Activated B cell treated with CpG ODN at 0.5 μM for 24 hours (primary cell): ENCODE measurements around the gene CNN2. TPM values are rescaled to one million over a fixed set of nuclear protein-coding genes. Genes with fewer than 3 reads are reported as not detected.
A peak's percentile ranks its signal among the peaks of the same experiment; 100 is the strongest.

Experiments used
- ATAC-seq: fragments of 200-7000 bp; cut with Tn5 transposase; one replicate; pipeline ENCODE4 v1.10.0; 2021; ENCODE audit warnings: low read depth, mild to moderate bottlenecking, moderate library complexity
- CTCF ChIA-PET: fragments of 350-600 bp; sonication (Branson Sonifier 250); formaldehyde crosslinking; loops from one replicate; lab custom pipeline; 2021; ENCODE audit warnings: antibody characterized with exemption; lab: Charles Lee
- POLR2A ChIA-PET: fragments of 350-600 bp; sonication (Branson Sonifier 250); formaldehyde crosslinking; loops from one replicate; lab custom pipeline; 2021; ENCODE audit warnings: antibody characterized with exemption; lab: Charles Lee
- DNase-seq: peaks from one replicate; pipeline ENCODE4 v3.0.0; 2022
- H3K27ac Mint-ChIP-seq: one replicate; pipeline ENCODE4 v1.8.0; 2020; ENCODE audit warnings: mixed read lengths
- H3K27me3 Mint-ChIP-seq: one replicate; pipeline ENCODE4 v1.8.0; 2021; ENCODE audit warnings: mixed read lengths
- H3K36me3 Mint-ChIP-seq: one replicate; pipeline ENCODE4 v1.8.0; 2021; ENCODE audit warnings: low read depth, mixed read lengths
- H3K4me1 Mint-ChIP-seq: one replicate; pipeline ENCODE4 v1.8.0; 2021; ENCODE audit warnings: mixed read lengths
- H3K4me3 Mint-ChIP-seq: one replicate; pipeline ENCODE4 v1.8.0; 2020; ENCODE audit warnings: mild to moderate bottlenecking, mixed read lengths
- H3K9me3 Mint-ChIP-seq: one replicate; pipeline ENCODE4 v1.8.0; 2020; ENCODE audit warnings: mixed read lengths
- intact Hi-C: fragments of 100-400 bp; cut with micrococcal nuclease; formaldehyde crosslinking; loops from one replicate; pipeline ENCODE4 v1.15.1; 2024
- total RNA-seq: library from RNA; stranded (reverse); gene quantifications from 2 replicates; pipeline ENCODE4 v1.2.3, GENCODE V29; 2022
- TF ChIP-seq, protein P1 (sequence below): fragments of 200-600 bp; IDR thresholded peaks from one replicate; pipeline ENCODE4 v1.8.0; 2022; ENCODE audit warnings: antibody characterized with exemption, mild to moderate bottlenecking

The CNN2 gene
- total RNA-seq, 1 donor from 2014 or later = 352 TPM

DNA sequence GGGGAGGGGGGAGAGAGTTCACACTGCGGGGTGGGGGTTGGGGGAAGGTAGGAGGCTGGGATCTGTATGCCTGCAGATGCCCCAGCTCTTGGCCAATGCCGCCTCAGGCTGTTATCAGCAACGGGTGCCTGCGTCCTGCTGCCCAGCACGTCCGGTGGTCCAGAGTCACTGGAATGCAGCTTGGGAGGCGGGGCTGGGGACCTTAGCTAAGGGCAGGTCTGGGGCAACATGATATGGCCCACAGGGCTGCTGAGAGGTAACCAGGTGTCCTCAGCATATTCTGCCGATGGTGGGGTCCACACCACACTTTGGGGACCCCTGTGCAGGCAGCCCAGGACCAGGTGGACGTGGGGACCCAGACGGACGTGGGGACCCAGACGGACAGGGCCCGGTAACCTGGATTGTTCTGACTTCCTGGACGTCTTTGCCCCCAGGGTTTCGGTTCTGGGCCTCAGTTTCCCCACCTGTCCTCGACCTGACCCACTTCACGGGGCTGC is 39.9 kb downstream of the CNN2 start:
- no peak overlapping the region for H3K27ac Mint-ChIP-seq
- ATAC-seq (no peak), DNase-seq (no peak)
- H3K36me3 Mint-ChIP-seq = peaks cover 23% of the 10 kb centered on the region
- ChIA-PET POLR2A (interaction anchor here (0.6 to 5.3 kb wide), 19 partner anchors 9 to 527 kb away, joined by 3 to 140 read pairs (median 20); partner anchors contain the start of genes ABCA7, CIRBP, CNN2 and GPX4), CTCF (interaction anchor here (0.5 to 2.7 kb wide), 9 partner anchors 8 to 307 kb away, joined by 3 to 9 read pairs (median 3); no protein-coding TSS in a partner anchor)
- no peaks in the 10 kb centered on the region for H3K27me3 Mint-ChIP-seq
- TF ChIP-seq, protein P1, sequence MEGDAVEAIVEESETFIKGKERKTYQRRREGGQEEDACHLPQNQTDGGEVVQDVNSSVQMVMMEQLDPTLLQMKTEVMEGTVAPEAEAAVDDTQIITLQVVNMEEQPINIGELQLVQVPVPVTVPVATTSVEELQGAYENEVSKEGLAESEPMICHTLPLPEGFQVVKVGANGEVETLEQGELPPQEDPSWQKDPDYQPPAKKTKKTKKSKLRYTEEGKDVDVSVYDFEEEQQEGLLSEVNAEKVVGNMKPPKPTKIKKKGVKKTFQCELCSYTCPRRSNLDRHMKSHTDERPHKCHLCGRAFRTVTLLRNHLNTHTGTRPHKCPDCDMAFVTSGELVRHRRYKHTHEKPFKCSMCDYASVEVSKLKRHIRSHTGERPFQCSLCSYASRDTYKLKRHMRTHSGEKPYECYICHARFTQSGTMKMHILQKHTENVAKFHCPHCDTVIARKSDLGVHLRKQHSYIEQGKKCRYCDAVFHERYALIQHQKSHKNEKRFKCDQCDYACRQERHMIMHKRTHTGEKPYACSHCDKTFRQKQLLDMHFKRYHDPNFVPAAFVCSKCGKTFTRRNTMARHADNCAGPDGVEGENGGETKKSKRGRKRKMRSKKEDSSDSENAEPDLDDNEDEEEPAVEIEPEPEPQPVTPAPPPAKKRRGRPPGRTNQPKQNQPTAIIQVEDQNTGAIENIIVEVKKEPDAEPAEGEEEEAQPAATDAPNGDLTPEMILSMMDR = no peak
- peaks cover 39% of the 10 kb centered on the region for H3K4me1 Mint-ChIP-seq
- intact Hi-C loops = loop anchor here (2.0 to 5.0 kb wide), 2 partner anchors 27 to 126 kb away; no protein-coding TSS in a partner anchor
- no peaks in the 10 kb centered on the region for H3K9me3 Mint-ChIP-seq
- peak overlapping the region; percentile 77 for H3K4me3 Mint-ChIP-seq

DNA sequence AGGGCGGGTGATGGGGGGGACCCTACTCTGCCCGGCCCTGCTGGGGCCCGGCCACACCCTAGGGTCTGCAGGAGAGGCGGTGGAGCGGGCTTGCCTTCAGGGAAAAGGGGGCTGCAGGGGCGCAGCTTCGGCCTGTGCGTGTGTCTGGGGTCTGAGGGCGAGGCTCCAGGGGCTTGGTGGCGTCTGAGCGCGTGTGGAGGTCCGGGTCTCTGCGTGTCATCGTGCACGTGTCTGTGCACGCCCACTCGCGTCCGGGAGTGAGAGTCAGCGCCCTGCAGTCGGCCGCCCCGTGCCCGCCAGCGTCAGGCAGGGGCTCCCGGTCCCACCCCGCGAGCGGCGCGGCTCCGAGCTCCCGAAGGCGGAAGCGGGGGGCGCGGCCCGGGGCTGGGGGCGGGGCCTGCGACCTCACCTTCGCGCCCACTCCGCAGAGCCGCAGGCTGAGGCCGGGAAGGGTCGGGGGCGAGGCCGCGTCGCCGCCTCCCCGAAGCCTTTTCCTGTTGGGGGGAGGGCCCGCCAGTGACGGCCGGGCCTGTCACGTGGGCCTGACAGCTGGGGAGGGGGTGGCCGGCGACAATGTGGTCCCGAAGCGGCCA is 40.4 kb downstream of the CNN2 start, which contains the start of gene ARHGAP45:
Gene ARHGAP45, plus strand, starts transcription at position 420 of the 593 bp plus-strand sequence. CDS start 239 bp downstream, outside the sequence.
- ATAC-seq (peak; percentile 59), DNase-seq (peak; percentile 79)
- peaks cover 42% of the 10 kb centered on the region for H3K4me1 Mint-ChIP-seq
- peaks cover 26% of the 10 kb centered on the region for H3K36me3 Mint-ChIP-seq
- no peaks in the 10 kb centered on the region for H3K9me3 Mint-ChIP-seq
- CTCF ChIA-PET = interaction anchor here (0.5 to 2.7 kb wide), 13 partner anchors 8 to 306 kb away, joined by 3 to 9 read pairs (median 4); partner anchors contain the start of genes ABCA7 and CNN2
- TF ChIP-seq, protein P1 = no peak
- H3K27me3 Mint-ChIP-seq = no peaks in the 10 kb centered on the region
- peak within 1 kb of the TSS; percentile 93 for H3K4me3 Mint-ChIP-seq
- POLR2A ChIA-PET = interaction anchor here (0.6 to 5.3 kb wide), 25 partner anchors 10 to 538 kb away, joined by 3 to 140 read pairs (median 7); partner anchors contain the start of genes ABCA7, CIRBP, CNN2 and GPX4
- intact Hi-C loops = loop anchor here (1.0 to 5.0 kb wide), 3 partner anchors 10 to 125 kb away; no protein-coding TSS in a partner anchor
- peak within 1 kb of the TSS; percentile 89 for H3K27ac Mint-ChIP-seq

GRCh38 chr19:1067341-1067957 is 41.0 kb downstream of the CNN2 start:
- DNase-seq = no peak
- Mint-ChIP-seq H3K27ac (peak overlapping the region; percentile 89), H3K36me3 (peaks cover 27% of the 10 kb centered on the region), H3K27me3 (no peaks in the 10 kb centered on the region), H3K4me3 (peak overlapping the region; percentile 93), H3K4me1 (peaks cover 48% of the 10 kb centered on the region), H3K9me3 (no peaks in the 10 kb centered on the region)
- ChIA-PET CTCF (interaction anchor here (0.9 to 1.9 kb wide), 10 partner anchors 10 to 204 kb away, joined by 3 to 6 read pairs (median 4); partner anchors contain the start of genes ABCA7 and CNN2), POLR2A (interaction anchor here (0.5 to 5.3 kb wide), 28 partner anchors 9 to 538 kb away, joined by 3 to 140 read pairs (median 6); partner anchors contain the start of genes ABCA7, CIRBP, CNN2 and GPX4)
- TF ChIP-seq, protein P1 = no peak
- intact Hi-C loops = loop anchor here (1.0 to 5.0 kb wide), 3 partner anchors 10 to 125 kb away; no protein-coding TSS in a partner anchor
- ATAC-seq = peak; percentile 36

- DNase-seq = no peak
- Mint-ChIP-seq H3K4me3 (peak overlapping the region; percentile 93), H3K36me3 (peaks cover 35% of the 10 kb centered on the region), H3K4me1 (peaks cover 57% of the 10 kb centered on the region), H3K27me3 (no peaks in the 10 kb centered on the region), H3K9me3 (no peaks in the 10 kb centered on the region), H3K27ac (peak overlapping the region; percentile 92)
- ChIA-PET POLR2A (interaction anchor here (0.5 to 5.3 kb wide), 22 partner anchors 8 to 297 kb away, joined by 3 to 140 read pairs (median 9); partner anchors contain the start of genes ABCA7, CIRBP, CNN2 and GPX4), CTCF (interaction anchor here (1.1 to 1.9 kb wide), 5 partner anchors 10 to 204 kb away, joined by 3 to 6 read pairs (median 4); partner anchors contain the start of gene ABCA7)
- peak; percentile 3 for ATAC-seq
- intact Hi-C loops = loop anchor here (1.0 to 5.0 kb wide), 4 partner anchors 14 to 124 kb away; partner anchors contain the start of genes GPX4, RNU6-2 and TMEM259
- TF ChIP-seq, protein P1 = no peak
Observed at GRCh38 chr19:1068009-1069001, 41.9 kb downstream of the CNN2 start.
